HepG2 (cell line): ENCODE data around the gene KCNK17. TPM values are rescaled to one million over a fixed set of nuclear protein-coding genes. Genes with fewer than 3 reads are reported as not detected.

Source experiments
- CEBPB ChIP-seq: IDR thresholded peaks from 2 replicates; pipeline ENCODE4 v1.6.1; 2011; ENCODE audit warnings: low read depth, low read length, improper control_type of control experiment, borderline replicate concordance
- CHCHD3 ChIP-seq: sonication (generic); formaldehyde crosslinking; IDR thresholded peaks from 2 replicates; pipeline ENCODE4 v1.8.0; 2022; ENCODE audit warnings: mild to moderate bottlenecking, missing genetic modification reagents, moderate library complexity
- GPN1 ChIP-seq: sonication (generic); formaldehyde crosslinking; IDR thresholded peaks from 2 replicates; pipeline ENCODE4 v1.5.1; 2020; ENCODE audit warnings: missing genetic modification reagents, borderline replicate concordance
- GTF3A ChIP-seq: sonication (generic); formaldehyde crosslinking; conservative IDR thresholded peaks from 2 replicates; pipeline ENCODE4 v1.4.0; 2020; ENCODE audit warnings: mild to moderate bottlenecking, missing genetic modification reagents
- HNRNPUL1 ChIP-seq: fragments of 200-400 bp; formaldehyde crosslinking; IDR thresholded peaks from 2 replicates; pipeline ENCODE4 v1.6.1; 2017; ENCODE audit warnings: low read depth, mild to moderate bottlenecking, low read length, moderate library complexity
- NFIC ChIP-seq: IDR thresholded peaks from 2 replicates; pipeline ENCODE4 v1.6.1; 2012; ENCODE audit warnings: mild to moderate bottlenecking, low read length, inconsistent platforms
- POGK ChIP-seq: sonication (generic); formaldehyde crosslinking; conservative IDR thresholded peaks from 2 replicates; pipeline ENCODE4 v1.8.0; 2022; ENCODE audit warnings: mild to moderate bottlenecking, moderate library complexity, missing genetic modification reagents
- ZNF777 ChIP-seq: sonication (generic); formaldehyde crosslinking; IDR thresholded peaks from 2 replicates; pipeline ENCODE4 v1.4.0; 2020; ENCODE audit warnings: missing genetic modification reagents
- polyA plus RNA-seq, 8 experiments: library from polyadenylated mRNA; depleted of rRNA in 3 of 8; stranded (reverse) in 7 of 8; unstranded in 1 of 8; fragments of >200 nt; fragmentation: Illumina TruSeq in 4 of 8; extraction: Trizol in 4 of 8; gene quantifications; 2 replicates each; pipeline versions ENCODE4 v1.2.1 to v1.2.3, GENCODE V29; 2011 to 2016; ENCODE audit warnings: low read depth in 4 of 8, missing spikeins in 1 of 8, mixed read lengths in 1 of 8; ENCODE audit not compliant: insufficient read depth in 1 of 8
- total RNA-seq, 5 experiments: library from RNA; depleted of rRNA; stranded (reverse); fragments of >200 nt; fragmentation: Illumina TruSeq; extraction: Trizol; gene quantifications; 2 replicates each; pipeline ENCODE4 v1.2.3, GENCODE V29; 2016; ENCODE audit warnings: low read depth in 1 of 5
- TF ChIP-seq, protein P1 (sequence below): sonication (generic); formaldehyde crosslinking; IDR thresholded peaks from 2 replicates; pipeline ENCODE4 v1.4.0; 2020; ENCODE audit warnings: mild to moderate bottlenecking, missing genetic modification reagents
- TF ChIP-seq, protein P2 (sequence below): sonication (generic); formaldehyde crosslinking; IDR thresholded peaks from 2 replicates; pipeline ENCODE4 v1.5.1; 2020; ENCODE audit warnings: missing genetic modification reagents, mild to moderate bottlenecking, borderline replicate concordance
- TF ChIP-seq, protein P3 (sequence below): sonication (generic); formaldehyde crosslinking; IDR thresholded peaks from 2 replicates; pipeline ENCODE4 v1.5.0; 2020; ENCODE audit warnings: mild to moderate bottlenecking, missing genetic modification reagents, borderline replicate concordance

KCNK17 gene
- total and polyA plus RNA-seq, 2 of the 13 experiments (the other 11 are each of a cell fraction or from before 2014, with no cell fraction given) = not detected

GRCh38 chr6:39353698-39354315, 39.6 kb upstream of the KCNK17 start (continued):
- TF ChIP-seq, protein P1, sequence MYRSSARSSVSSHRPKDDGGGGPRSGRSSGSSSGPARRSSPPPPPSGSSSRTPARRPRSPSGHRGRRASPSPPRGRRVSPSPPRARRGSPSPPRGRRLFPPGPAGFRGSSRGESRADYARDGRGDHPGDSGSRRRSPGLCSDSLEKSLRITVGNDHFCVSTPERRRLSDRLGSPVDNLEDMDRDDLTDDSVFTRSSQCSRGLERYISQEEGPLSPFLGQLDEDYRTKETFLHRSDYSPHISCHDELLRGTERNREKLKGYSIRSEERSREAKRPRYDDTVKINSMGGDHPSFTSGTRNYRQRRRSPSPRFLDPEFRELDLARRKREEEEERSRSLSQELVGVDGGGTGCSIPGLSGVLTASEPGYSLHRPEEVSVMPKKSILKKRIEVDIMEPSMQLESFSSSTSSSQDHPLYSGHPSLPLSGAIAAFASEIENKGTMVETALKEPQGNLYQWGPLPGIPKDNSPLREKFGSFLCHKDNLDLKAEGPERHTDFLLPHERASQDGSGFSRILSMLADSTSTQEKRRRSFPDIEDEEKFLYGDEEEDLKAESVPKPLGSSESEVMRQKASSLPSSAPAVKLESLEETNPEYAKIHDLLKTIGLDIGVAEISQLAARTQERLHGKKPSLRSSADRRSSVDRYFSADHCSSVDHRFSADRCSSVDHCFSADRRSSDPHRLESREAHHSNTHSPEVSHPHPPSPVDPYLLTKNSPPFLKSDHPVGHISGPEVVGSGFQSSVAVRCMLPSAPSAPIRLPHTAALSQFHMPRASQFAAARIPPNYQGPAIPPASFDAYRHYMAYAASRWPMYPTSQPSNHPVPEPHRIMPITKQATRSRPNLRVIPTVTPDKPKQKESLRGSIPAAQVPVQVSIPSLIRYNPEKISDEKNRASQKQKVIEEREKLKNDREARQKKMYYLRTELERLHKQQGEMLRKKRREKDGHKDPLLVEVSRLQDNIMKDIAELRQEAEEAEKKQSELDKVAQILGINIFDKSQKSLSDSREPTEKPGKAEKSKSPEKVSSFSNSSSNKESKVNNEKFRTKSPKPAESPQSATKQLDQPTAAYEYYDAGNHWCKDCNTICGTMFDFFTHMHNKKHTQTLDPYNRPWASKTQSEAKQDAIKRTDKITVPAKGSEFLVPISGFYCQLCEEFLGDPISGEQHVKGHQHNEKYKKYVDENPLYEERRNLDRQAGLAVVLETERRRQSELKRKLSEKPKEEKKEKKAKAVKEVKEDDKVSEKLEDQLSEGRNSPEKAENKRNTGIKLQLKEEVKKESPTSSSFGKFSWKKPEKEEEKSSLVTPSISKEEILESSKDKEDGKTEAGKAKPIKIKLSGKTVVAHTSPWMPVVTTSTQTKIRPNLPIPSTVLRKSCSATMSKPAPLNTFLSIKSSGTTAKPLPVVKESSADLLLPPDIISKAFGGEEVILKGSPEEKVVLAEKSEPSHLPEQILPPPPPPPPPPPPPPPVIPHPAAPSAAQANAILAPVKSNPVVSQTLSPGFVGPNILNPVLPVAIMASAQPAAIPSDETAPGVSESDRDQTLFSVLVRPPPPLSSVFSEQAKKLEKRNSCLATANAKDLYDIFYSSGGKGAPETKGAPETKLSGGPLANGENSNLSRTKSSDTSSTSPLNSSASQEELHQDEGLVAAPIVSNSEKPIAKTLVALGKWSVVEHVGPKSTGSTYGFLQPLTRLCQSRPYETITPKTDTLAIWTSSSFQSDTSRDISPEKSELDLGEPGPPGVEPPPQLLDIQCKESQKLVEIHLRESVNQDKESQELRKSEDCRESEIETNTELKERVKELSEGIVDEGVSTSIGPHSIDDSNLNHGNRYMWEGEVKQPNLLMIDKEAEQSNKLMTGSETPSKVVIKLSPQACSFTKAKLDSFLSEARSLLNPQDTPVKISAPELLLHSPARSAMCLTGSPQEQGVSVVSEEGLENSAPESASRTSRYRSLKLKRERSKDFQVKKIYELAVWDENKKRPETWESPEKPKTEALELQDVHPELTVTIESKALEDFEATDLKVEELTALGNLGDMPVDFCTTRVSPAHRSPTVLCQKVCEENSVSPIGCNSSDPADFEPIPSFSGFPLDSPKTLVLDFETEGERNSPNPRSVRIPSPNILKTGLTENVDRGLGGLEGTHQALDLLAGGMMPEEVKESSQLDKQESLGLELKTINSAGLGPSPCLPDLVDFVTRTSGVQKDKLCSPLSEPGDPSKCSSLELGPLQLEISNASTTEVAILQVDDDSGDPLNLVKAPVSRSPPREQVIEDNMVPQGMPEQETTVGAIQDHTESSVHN (CRISPR knock-in tag) = no peak
- TF ChIP-seq HNRNPUL1 = no peak
- no peak for TF ChIP-seq ZNF777
- no peak for TF ChIP-seq CHCHD3 (CRISPR knock-in tag)
- peak; percentile 46; the same call in 1 of the 2 replicates for TF ChIP-seq CEBPB
- no peak for TF ChIP-seq POGK (CRISPR knock-in tag)
- no peak for TF ChIP-seq NFIC
- TF ChIP-seq, protein P2, sequence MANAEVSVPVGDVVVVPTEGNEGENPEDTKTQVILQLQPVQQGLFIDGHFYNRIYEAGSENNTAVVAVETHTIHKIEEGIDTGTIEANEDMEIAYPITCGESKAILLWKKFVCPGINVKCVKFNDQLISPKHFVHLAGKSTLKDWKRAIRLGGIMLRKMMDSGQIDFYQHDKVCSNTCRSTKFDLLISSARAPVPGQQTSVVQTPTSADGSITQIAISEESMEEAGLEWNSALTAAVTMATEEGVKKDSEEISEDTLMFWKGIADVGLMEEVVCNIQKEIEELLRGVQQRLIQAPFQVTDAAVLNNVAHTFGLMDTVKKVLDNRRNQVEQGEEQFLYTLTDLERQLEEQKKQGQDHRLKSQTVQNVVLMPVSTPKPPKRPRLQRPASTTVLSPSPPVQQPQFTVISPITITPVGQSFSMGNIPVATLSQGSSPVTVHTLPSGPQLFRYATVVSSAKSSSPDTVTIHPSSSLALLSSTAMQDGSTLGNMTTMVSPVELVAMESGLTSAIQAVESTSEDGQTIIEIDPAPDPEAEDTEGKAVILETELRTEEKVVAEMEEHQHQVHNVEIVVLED (CRISPR knock-in tag) = no peak
- TF ChIP-seq GPN1 (CRISPR knock-in tag) = no peak
- TF ChIP-seq, protein P3, sequence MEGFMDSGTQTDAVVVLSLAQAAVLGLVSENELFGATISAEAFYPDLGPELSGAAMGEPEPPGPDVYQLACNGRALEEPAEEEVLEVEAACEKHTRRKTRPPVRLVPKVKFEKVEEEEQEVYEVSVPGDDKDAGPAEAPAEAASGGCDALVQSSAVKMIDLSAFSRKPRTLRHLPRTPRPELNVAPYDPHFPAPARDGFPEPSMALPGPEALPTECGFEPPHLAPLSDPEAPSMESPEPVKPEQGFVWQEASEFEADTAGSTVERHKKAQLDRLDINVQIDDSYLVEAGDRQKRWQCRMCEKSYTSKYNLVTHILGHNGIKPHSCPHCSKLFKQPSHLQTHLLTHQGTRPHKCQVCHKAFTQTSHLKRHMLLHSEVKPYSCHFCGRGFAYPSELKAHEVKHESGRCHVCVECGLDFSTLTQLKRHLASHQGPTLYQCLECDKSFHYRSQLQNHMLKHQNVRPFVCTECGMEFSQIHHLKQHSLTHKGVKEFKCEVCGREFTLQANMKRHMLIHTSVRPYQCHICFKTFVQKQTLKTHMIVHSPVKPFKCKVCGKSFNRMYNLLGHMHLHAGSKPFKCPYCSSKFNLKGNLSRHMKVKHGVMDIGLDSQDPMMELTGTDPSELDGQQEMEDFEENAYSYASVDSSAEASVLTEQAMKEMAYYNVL (CRISPR knock-in tag) = no peak
- no peak for TF ChIP-seq GTF3A (CRISPR knock-in tag)
